Measurements from ENCODE around the gene XYLT2.
"Not testable (repeated sequence)": the region's sequence is repeated elsewhere in the genome, so short reads cannot be mapped to it uniquely, and the experiment has no call there.

Gene XYLT2

DNA sequence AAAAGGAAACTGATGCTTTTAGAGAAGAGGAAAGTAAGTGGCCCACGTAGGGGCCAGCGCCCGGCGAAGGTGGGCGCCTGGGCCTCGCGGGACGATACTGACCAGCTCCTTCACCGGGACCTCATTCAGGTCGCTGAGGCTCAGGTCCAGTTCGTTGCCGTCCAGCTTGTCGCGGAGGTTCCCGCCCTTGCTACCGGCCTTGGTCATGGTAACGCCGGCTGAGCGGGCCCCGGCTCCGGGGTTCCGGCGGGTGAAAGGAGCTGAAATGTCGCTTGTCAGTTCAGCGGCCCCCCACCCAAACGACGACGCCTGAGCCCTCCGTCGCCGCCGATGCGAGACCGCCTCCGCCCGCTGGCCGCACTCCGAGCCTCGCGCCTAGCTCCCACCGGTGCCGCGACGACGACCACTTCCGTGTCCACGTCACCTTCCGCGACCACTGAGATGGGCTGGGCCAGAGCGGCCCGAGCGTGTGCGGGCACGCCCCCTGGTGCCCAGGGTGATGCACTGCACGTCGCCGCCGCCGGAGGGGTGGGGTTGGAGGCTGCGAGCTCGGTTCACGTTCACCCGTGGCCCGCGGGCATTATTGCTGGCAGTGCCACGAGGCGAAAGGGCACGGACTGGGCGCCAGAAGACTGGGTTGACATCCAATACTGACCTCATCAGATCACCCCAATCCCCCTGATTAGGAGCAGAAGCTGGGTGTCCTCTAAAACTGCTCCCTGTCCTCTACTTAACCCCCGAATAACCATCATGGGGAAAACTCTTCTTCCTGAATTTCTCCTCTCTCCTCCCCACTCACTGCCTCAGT lies 51.4 kb downstream of the XYLT2 start, which contains the start of gene LRRC59:
Gene LRRC59, minus strand, starts transcription at position 413 of the 808 bp plus-strand sequence. Its CDS starts 206 bp downstream, at position 207.
- peak; percentile 97 for DNase-seq

- no peak for DNase-seq
Observed at GRCh38 chr17:50397919-50398285, 52.0 kb downstream of the XYLT2 start.

GRCh38 chr17:50398672-50399071 lies 52.7 kb downstream of the XYLT2 start:
- DNase-seq: not testable (repeated sequence)

- DNase-seq: not testable (repeated sequence)
Observed at GRCh38 chr17:50399591-50399990, 53.7 kb downstream of the XYLT2 start.

DNA sequence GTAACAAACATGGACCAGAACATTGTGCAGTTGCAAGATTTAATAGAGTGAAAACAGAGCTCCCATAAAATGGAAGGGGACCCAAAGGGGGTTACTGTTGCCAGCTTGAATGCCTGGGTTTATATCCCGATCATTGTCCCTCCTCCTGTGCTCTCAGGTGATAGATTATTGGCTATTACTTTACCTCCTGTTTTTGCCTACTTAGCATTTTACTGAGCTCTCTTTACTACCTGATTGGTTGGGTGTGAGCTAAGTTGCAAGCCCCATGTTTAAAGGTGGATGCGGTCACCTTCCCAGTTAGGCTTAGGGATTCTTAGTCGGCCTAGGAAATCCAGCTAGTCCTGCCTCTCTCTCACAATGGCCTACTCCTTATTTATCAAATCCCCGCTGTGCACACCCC lies 59.4 kb downstream of the XYLT2 start:
- not testable (repeated sequence) for DNase-seq

- DNase-seq: no peak
Observed at GRCh38 chr17:50406578-50406977, 60.7 kb downstream of the XYLT2 start.

DNA sequence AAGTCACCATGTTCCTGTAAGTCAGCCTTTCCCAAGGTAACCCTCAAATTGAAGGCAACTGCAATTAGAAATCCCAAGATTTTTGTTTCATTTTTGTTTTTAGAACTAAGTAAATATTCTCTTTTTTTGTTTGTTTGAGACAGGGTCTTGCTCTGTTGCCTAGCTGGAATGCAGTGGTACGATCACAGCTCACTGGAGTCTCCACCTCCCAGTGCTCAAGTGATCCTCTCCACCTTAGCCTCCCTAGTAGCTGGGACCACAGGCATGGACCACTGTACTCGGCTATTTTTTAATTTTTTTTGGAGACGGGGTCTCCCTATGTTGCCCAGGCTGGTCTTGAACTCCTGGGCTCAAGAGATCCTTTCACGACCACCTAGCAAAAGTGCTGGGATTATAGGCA lies 62.0 kb downstream of the XYLT2 start:
- DNase-seq: no peak

Measured in activated effector memory CD4-positive, alpha-beta T cell treated with anti-CD3 and anti-CD28 coated beads, Interleukin-2, amount 50 U/mL, for 16 hours (primary cell).